DND-41 (cell line): ENCODE measurements around the gene LGALS3BP.

Experiments used
- ATAC-seq: fragments of 200-7000 bp; cut with Tn5 transposase; 3 replicates; pipeline ENCODE4 v1.9.1; 2021; ENCODE audit warnings: low read depth; ENCODE audit not compliant: insufficient read depth
- DNase-seq: peaks from one replicate; pipeline ENCODE4 v3.0.0-alpha.2; 2020
- H2AFZ ChIP-seq: 2 replicates; pipeline ENCODE4 v1.6.0; 2012; ENCODE audit warnings: low read depth, low read length
- H3K27ac ChIP-seq: 2 replicates; pipeline ENCODE4 v1.5.1; 2012; ENCODE audit warnings: low read length, inconsistent platforms
- H3K27me3 ChIP-seq: fragments of 200-600 bp; sonication (generic); 2 replicates; pipeline ENCODE4 v1.6.0; 2012; ENCODE audit warnings: low read length, mild to moderate bottlenecking, inconsistent platforms; ENCODE audit not compliant: insufficient read depth, poor library complexity
- H3K36me3 ChIP-seq: 2 replicates; pipeline ENCODE4 v1.5.1; 2012; ENCODE audit warnings: low read length, inconsistent platforms; ENCODE audit not compliant: insufficient read depth
- H3K4me1 ChIP-seq: 2 replicates; pipeline ENCODE4 v1.5.1; 2012; ENCODE audit warnings: mild to moderate bottlenecking, low read length; ENCODE audit not compliant: insufficient read depth
- H3K4me2 ChIP-seq: 2 replicates; pipeline ENCODE4 v1.6.0; 2012; ENCODE audit warnings: mild to moderate bottlenecking, moderate library complexity, low read length, inconsistent platforms; ENCODE audit not compliant: insufficient read depth
- H3K4me3 ChIP-seq, 2 experiments: fragments of 200-600 bp in 1 of 2; shearing (Covaris generic) in 1 of 2; 2 replicates each; pipeline ENCODE4 v1.5.1; 2012 to 2016; ENCODE audit warnings: inconsistent platforms in 2 of 2, low read length in 2 of 2, mild to moderate bottlenecking in 2 of 2, low read depth in 1 of 2, moderate library complexity in 1 of 2
- H3K79me2 ChIP-seq: 2 replicates; pipeline ENCODE4 v1.6.0; 2012; ENCODE audit warnings: low read length, inconsistent platforms; ENCODE audit not compliant: insufficient read depth
- H3K9ac ChIP-seq: 2 replicates; pipeline ENCODE4 v1.6.0; 2012; ENCODE audit warnings: low read depth, mild to moderate bottlenecking, inconsistent platforms, low read length, moderate library complexity
- H3K9me3 ChIP-seq: 2 replicates; pipeline ENCODE4 v1.5.1; 2012; ENCODE audit warnings: low read length, moderate library complexity, mild to moderate bottlenecking, inconsistent platforms; ENCODE audit not compliant: insufficient read depth, severe bottlenecking
- H4K20me1 ChIP-seq: 2 replicates; pipeline ENCODE4 v1.6.0; 2012; ENCODE audit warnings: low read length; ENCODE audit not compliant: insufficient read depth
- CTCF ChIP-seq: IDR thresholded peaks from 2 replicates; pipeline ENCODE4 v1.5.1; 2012; ENCODE audit warnings: borderline replicate concordance, low read length, moderate library complexity, mild to moderate bottlenecking; ENCODE audit not compliant: poor library complexity, severe bottlenecking; ENCODE audit errors: extremely low read depth
- EZH2 ChIP-seq: IDR thresholded peaks from 3 replicates; pipeline ENCODE4 v1.6.1; 2012; ENCODE audit warnings: borderline replicate concordance, low read depth, mild to moderate bottlenecking, moderate library complexity, low read length, inconsistent platforms; ENCODE audit not compliant: severe bottlenecking

Gene LGALS3BP

GRCh38 chr17:78970834-78971755 lies 8.6 kb downstream of the LGALS3BP start:
- peak; percentile 74 for DNase-seq
- H3K4me2 ChIP-seq: peak overlapping the region; percentile 1; the same call in 1 of the 2 replicates
- H2AFZ ChIP-seq: no peak overlapping the region
- H3K27ac ChIP-seq: no peak overlapping the region
- no peak overlapping the region for H3K4me3 ChIP-seq
- H3K4me1 ChIP-seq: peaks cover 3% of the 10 kb centered on the region; the same call in 1 of the 2 replicates
- H3K27me3 ChIP-seq: no peaks in the 10 kb centered on the region
- TF ChIP-seq CTCF (peak; percentile 91), EZH2 (no peak)
- peaks cover 80% of the 10 kb centered on the region for H3K36me3 ChIP-seq
- H4K20me1 ChIP-seq: peaks cover 43% of the 10 kb centered on the region
- H3K9ac ChIP-seq: no peak overlapping the region
- no peaks in the 10 kb centered on the region for H3K9me3 ChIP-seq
- H3K79me2 ChIP-seq: peaks cover 4% of the 10 kb centered on the region
- peak; percentile 71 for ATAC-seq

- Histone ChIP-seq H3K4me2 (no peak overlapping the region), H3K27ac (no peak overlapping the region), H3K4me1 (peaks cover 3% of the 10 kb centered on the region; the same call in 1 of the 2 replicates), H3K9me3 (no peaks in the 10 kb centered on the region), H3K27me3 (no peaks in the 10 kb centered on the region), H3K36me3 (peaks cover 69% of the 10 kb centered on the region), H3K9ac (no peak overlapping the region), H2AFZ (no peak overlapping the region), H3K4me3 (no peak overlapping the region), H4K20me1 (peaks cover 43% of the 10 kb centered on the region), H3K79me2 (peaks cover 4% of the 10 kb centered on the region)
- no peak for TF ChIP-seq EZH2
- TF ChIP-seq CTCF: no peak
- ATAC-seq: no peak
- no peak for DNase-seq
Measured at GRCh38 chr17:78969865-78970264, 9.9 kb downstream of the LGALS3BP start.

- H3K9ac ChIP-seq: no peak overlapping the region
- peaks cover 55% of the 10 kb centered on the region for H3K36me3 ChIP-seq
- no peak overlapping the region for H3K4me3 ChIP-seq
- H2AFZ ChIP-seq: no peak overlapping the region
- H4K20me1 ChIP-seq: peaks cover 40% of the 10 kb centered on the region
- H3K27ac ChIP-seq: no peak overlapping the region
- no peak overlapping the region for H3K4me2 ChIP-seq
- peaks cover 4% of the 10 kb centered on the region for H3K79me2 ChIP-seq
- no peaks in the 10 kb centered on the region for H3K27me3 ChIP-seq
- no peak for DNase-seq
- peaks cover 3% of the 10 kb centered on the region; the same call in 1 of the 2 replicates for H3K4me1 ChIP-seq
- ATAC-seq: no peak
- no peaks in the 10 kb centered on the region for H3K9me3 ChIP-seq
- TF ChIP-seq CTCF (no peak), EZH2 (no peak)
Measured at GRCh38 chr17:78967782-78968362, 11.9 kb downstream of the LGALS3BP start.
